ENCODE results near the gene TGM2. TPM values are rescaled to one million over a fixed set of nuclear protein-coding genes. Genes with fewer than 3 reads are reported as not detected.
A peak's percentile ranks its signal among the peaks of the same experiment; 100 is the strongest.

TGM2 gene
- total and polyA plus RNA-seq, 9 of the 15 experiments (the other 6 are each of a cell fraction or from before 2014, with no cell fraction given) = 5.5 to 78.5 (median 37.6) TPM

- TF ChIP-seq ARHGAP35 (IDR thresholded peaks at IDR 0.05; ENCODE audit: partially characterized antibody) (no peak), KAT7 (CRISPR knock-in tag; IDR thresholded peaks at IDR 0.05; ENCODE audit: borderline replicate concordance) (no peak), KLF13 (tag; IDR thresholded peaks at IDR 0.05; ENCODE audit: borderline replicate concordance, low read depth) (no peak), ERF (CRISPR knock-in tag; IDR thresholded peaks at IDR 0.05) (no peak), ZBTB7A (IDR thresholded peaks at IDR 0.05; ENCODE audit: borderline replicate concordance, control insufficient read depth, low read depth, low read length) (no peak), ZNF507 (tag; conservative IDR thresholded peaks at IDR 0.05) (no peak), ZNF75A (CRISPR knock-in tag; IDR thresholded peaks at IDR 0.05) (no peak), MAFG (tag; conservative IDR thresholded peaks at IDR 0.05) (no peak), MLLT1 (IDR thresholded peaks at IDR 0.05) (no peak)
Measured at GRCh38 chr20:38085026-38085425, 80.0 kb downstream of the TGM2 start (continued).

GRCh38 chr20:38084425-38084951 lies 80.6 kb downstream of the TGM2 start:
- Histone ChIP-seq H3K9me3 (replicated peaks; ENCODE audit: control insufficient read depth, insufficient read depth, low read depth, low read length) (no peaks in the 10 kb centered on the region), H3K27ac (ENCODE audit: extremely low read depth, low read depth, low read length) (peak overlapping the region; percentile 66), H3K36me3 (ENCODE audit: control insufficient read depth, insufficient read depth, low read length) (peaks cover 60% of the 10 kb centered on the region), H3K4me1 (replicated peaks in 1 of 2; ENCODE audit: control insufficient read depth in 2 of 2, insufficient read depth in 2 of 2, low read length in 2 of 2) (peaks cover 14 to 24% of the 10 kb centered on the region in 2 experiments), H3K4me3 (no peak overlapping the region), H3K4me2 (ENCODE audit: insufficient read depth, low read length) (peak overlapping the region; percentile 53), H3K79me2 (ENCODE audit: control insufficient read depth, insufficient read depth, low read length) (peaks cover 24% of the 10 kb centered on the region), H3K9ac (ENCODE audit: insufficient read depth in 1 of 2, low read depth in 2 of 2, low read length in 2 of 2) (peak overlapping the region; percentile 0 to 9; a peak in 1 of 4 replicates), H3K9me1 (ENCODE audit: control insufficient read depth, insufficient read depth, low read length) (no peaks in the 10 kb centered on the region), H3K27me3 (ENCODE audit: control insufficient read depth in 2 of 2, insufficient read depth in 2 of 2, low read length in 2 of 2) (no peaks in the 10 kb centered on the region), H4K20me1 (replicated peaks; ENCODE audit: control insufficient read depth, insufficient read depth, low read length) (peaks cover 7% of the 10 kb centered on the region), H2AFZ (ENCODE audit: low read depth, low read length) (no peak overlapping the region)
- no TSS peak for BruUV-seq (replicated peaks)
- in situ Hi-C loops (cut with MboI) = no loop called here
- peak; percentile 82 for ATAC-seq
- CTCF ChIA-PET (ENCODE audit: low intra/inter-chr PET ratio) = no interaction called here
- intact Hi-C loops (cut with micrococcal nuclease) = no loop called here
- WGBS (ENCODE audit: insufficient coverage, low coverage, missing lambda C conversion rate) = 13% methylated on average over 5 of the region's 5 CpGs
- FAIRE-seq = peak; percentile 87
- POLR2A ChIA-PET = interaction anchor here (0.6 to 2.7 kb wide), 7 partner anchors 8 to 350 kb away, joined by 3 to 9 read pairs (median 3); no protein-coding TSS in a partner anchor
- peak in 2 of 4 experiments; percentile 70 to 78 for DNase-seq (ENCODE audit: extremely low read depth in 1 of 4, low spot score in 3 of 4)
- TF ChIP-seq MEIS2 (IDR thresholded peaks at IDR 0.05; ENCODE audit: partially characterized antibody) = peak; percentile 87
- peak; percentile 59 for TF ChIP-seq SOX6 (IDR thresholded peaks at IDR 0.05)
- TF ChIP-seq JUNB (CRISPR knock-in tag; conservative IDR thresholded peaks at IDR 0.05) = no peak
- TF ChIP-seq DACH1 (IDR thresholded peaks at IDR 0.05; ENCODE audit: partially characterized antibody) = no peak
- no peak for TF ChIP-seq PRDM10 (IDR thresholded peaks at IDR 0.05; ENCODE audit: partially characterized antibody)
- peak; percentile 57 for TF ChIP-seq ETV1 (tag; conservative IDR thresholded peaks at IDR 0.05; ENCODE audit: low read depth)
- peak; percentile 77; the same call in 1 of the 2 replicates for TF ChIP-seq ZNF395 (CRISPR knock-in tag; IDR thresholded peaks at IDR 0.05)
